GM19240 (cell line): ENCODE data around the gene S100A2.
"Not testable (repeated sequence)": the region's sequence is repeated elsewhere in the genome, so short reads cannot be mapped to it uniquely, and the experiment has no call there.

Experiments used
- DNase-seq: peaks from one replicate; pipeline ENCODE4 v3.0.0; 2011; ENCODE audit warnings: low spot score; ENCODE audit not compliant: insufficient read length

S100A2 gene

DNA sequence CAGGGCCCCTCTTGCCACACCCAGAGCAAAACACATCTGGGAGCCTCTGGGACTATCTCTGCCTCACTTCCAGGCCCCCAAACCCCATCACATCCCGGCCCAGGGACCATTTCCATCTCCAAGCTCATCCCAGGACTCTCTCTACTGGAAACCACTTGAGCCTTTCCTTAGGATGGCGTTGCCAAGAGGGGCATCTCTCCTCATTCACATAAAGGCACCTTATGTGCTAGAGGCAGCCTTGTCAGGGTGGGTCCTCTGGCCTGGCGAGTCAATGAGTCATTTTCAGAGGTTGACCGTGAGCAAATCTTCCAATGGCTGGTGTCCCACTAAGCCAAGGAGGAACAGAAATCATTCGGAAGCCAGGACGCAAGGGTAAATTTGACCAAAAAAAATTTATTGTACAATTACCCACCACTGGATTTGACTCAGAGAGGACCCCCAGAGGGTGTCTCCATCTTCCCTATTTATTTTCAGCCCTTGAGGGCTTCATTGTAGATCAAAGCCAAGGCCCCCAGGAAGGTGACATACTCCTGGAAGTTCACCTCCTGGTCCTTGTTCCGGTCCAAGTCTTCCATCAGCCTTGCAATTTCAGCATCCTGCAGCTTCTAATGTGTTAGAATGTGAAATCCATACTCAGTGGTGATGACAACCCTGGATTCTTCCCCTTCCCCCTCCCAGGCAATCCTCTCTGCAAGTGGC lies 31.3 kb downstream of the S100A2 start:
- no peak for DNase-seq

- DNase-seq: no peak
Measured at GRCh38 chr1:153533689-153534201, 31.9 kb downstream of the S100A2 start.

DNA sequence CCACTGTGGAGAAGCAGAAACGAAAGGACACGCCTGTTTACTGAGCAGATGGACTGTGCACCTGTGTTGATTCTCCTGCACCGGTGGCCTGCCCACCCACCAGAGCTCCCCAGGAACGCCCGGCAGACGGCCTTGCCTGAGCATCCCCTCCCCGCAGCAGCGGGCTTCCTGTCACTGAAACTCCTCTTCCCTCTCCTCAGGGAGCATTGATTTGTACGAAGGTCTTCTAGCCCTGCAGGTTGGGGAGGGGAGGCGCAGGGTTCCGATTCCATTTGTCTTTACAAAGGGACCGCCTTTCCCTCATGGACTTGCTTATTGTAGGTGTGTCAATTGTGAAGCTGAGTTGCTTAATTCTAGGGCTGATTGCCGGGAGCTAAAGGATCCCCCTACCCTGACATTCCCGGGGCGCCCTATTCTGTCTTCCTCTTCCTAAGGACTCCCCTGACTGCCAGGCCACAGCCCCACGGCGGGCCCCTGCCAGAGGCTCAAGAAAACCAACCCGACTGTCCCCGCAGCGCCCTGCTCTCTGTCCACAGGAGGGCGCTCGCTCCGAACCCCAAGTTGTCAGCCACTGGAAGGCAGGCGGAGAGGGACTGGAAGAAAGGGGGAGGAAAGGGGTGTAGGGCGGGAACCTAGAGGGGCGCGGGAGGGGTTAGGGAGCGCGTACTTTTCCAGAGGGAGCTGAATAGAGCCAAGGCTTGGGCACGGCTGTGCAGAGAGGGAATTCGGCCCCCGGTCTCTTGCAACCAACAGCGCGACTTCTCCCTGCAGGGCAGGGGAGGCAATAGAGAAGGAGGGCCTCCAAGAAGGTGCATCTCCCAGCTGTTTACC lies 32.7 kb downstream of the S100A2 start:
- peak; percentile 54 for DNase-seq

DNA sequence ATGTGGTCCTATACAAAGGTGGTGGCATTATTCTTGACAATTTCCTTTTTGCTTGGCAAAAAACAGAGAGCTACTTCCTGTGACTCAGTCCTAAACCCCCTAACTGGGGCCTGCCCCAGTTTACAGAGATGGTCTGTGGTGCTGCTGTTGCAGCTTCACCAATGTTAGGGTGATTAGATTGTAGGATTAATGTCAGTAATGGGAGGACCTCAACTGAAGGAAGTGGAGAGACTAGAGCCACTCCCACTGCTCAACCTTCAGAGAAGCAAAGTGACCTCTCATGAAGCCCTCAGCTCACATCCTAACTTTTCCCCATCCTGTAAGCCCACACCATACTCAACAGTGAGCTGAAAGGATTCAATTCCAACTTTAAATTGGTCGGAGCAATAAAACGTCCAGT lies 33.5 kb downstream of the S100A2 start:
- no peak for DNase-seq

DNA sequence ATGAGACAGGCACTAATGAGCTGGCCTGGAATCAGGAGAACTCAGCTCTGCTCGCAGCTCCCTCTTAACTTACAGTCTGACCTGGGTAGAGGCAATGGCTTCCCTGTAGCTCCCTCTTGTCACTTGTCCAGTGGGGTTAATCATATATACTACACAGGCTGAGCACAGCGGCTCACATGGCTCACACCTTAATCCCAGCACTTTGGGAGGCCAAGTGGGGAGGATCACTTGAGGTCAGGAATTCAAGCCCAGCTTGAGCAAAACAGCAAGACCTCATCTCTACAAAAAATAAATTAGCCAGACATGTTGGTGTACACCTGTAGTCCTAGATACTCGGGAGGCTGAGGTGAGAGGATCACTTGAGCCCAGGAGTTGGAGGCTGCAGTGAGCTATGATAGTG lies 34.0 kb downstream of the S100A2 start:
- no peak for DNase-seq

DNA sequence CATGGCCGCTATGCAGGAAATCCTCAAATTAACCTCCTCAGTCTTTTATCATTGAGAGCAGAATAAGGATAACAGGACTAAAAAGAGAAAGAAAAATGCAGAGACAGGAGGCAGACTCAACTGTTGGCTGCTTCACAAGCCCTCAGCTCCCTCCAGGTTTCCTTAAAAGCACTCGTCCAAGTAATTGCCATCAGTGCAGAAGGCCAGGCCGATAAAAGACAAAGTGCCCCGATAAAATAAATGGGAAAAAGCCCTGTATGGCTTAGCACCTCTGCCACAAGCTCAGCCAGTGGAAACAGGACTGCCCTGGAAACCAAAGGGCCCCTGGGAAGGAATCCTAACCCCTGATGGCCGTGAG lies 38.0 kb downstream of the S100A2 start:
- DNase-seq: no peak

GRCh38 chr1:153527023-153527682 lies 38.5 kb downstream of the S100A2 start:
- DNase-seq: no peak

GRCh38 chr1:153526132-153526543 lies 39.5 kb downstream of the S100A2 start:
- DNase-seq: no peak

DNA sequence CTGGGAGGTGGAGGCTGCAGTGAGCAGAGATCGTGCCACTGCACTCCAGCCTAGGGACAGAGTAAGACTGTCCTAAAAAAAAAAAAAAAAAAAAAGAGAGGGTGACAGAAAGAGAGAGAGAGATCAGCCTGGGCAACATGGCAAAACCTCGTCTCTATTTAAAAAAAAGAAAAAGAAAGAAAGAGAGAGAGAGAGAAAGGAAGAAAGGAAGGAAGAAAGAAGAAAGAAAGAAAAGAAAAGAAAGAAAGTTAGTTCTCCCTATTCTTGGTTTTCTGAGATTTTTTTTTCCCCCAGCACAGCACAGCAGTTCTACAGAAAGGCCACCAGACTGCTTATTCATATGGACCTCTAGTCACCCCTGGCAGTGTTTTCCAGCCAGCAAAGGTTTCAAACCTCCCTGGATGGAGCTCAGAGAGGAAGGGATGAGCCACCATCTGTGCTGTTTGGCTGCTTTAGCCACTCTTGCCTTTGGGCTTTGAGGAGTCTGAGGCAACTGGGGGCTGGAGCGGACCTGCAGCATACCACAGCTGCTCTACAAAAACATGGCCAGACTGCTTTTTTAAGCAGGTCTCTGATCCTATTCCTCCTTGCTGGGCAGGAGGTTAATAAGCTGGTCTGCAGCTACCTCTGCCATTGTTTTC lies 40.4 kb downstream of the S100A2 start:
- DNase-seq: no peak

GRCh38 chr1:153522353-153523048 lies 43.1 kb downstream of the S100A2 start:
- not testable (repeated sequence) for DNase-seq

GRCh38 chr1:153521808-153522207 lies 43.8 kb downstream of the S100A2 start:
- not testable (repeated sequence) for DNase-seq

DNA sequence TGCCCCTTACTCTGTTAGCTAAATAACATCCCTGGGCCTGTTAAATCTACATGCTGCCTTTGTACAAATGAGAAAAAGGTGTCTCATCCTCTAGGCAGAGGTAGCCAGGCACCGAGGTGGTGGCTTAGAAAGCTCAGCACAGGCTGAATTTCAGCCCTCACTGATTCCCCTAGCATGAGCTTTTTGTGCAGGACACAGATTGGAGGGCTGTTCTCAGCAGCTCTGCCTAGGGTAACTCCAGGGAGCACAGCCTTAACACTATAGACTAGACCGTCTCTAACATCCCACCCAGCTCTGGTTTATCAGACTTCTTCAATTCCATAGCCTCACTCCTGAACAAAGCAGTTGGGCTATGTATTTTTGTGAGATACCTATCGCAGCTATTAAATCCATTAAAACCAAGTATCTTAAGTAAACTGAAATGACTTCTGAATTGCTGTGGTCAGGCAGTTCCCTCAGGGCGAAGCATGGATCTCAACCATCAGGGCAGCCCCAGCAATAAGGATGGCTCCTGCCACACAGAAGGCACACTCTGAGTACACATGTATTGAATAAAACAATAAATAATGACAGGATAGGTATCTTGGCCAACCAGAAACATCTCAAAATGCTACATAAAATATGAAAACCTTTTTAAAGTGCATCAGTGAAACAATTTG lies 44.7 kb downstream of the S100A2 start:
- DNase-seq: no peak

DNA sequence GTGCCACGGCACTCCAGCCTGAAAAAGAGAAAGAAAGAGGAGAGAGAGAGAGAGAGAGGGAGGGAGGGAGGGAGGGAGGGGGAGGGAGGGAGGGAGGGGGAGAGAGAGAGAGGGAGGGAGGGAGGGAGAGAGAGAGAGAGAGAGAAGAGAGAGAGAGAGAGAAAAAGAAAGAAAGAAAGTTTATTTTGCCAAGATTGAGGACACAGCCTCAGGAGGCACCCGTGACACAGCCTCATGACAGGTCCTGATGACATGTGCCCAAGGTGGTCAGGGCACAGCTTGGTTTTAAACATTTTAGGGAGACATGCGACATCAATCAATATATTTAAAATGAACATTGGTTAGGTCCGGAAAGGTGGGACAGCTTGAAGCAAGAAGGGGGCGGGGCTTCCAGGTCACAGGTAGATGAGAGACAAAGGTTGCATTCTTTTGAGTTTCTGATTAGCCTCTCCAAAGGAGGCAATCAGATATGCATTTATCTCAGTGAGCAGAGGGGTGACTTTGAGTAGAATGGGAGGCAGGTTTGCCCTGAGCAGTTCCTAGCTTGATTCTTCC lies 45.4 kb downstream of the S100A2 start:
- DNase-seq: not testable (repeated sequence)

DNA sequence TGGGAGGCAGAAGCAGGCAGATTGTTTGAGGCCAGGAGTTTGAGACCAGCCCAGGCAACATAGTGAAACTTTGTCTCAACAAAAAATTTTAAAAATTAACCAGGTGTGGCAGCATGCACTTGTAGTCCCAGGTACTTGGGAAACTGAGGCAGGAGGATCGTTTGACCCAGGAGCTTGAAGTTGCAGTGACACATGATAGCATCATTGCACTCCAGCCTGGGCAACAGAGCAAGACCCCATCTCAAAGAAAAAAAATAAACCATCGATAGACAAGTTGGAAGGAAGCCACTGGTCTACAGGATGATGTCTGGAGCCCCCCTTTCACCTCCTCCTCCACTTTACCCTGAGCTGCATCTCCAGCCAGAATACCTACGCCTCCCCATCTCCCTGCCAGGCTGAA lies 46.4 kb downstream of the S100A2 start:
- no peak for DNase-seq

- no peak for DNase-seq
Measured at GRCh38 chr1:153515504-153516394, 49.9 kb downstream of the S100A2 start.

GRCh38 chr1:153513666-153514065 lies 52.0 kb downstream of the S100A2 start:
- no peak for DNase-seq

DNA sequence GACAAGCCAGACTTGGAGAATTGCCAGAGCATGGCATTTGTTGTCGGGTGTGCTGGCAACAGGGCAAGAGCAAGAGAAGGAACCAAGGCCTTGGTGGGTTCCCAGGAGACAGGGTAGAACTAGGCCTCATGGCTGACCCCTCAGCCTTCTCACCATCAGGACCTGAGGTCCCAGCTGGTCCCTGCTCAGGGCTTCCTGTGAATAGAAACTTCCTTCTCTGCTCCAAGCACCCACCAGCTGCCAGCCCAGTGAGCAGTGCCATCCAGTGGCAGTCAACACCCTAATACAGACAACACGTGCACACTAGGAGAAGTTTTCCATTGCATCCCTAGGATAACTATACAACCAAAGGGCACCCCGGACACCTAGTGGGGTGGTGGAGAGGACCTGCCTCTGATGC lies 52.6 kb downstream of the S100A2 start:
- no peak for DNase-seq
